Loucy (cell line): Measurements from ENCODE around the gene CPHXL2.
A peak's percentile ranks its signal among the peaks of the same experiment; 100 is the strongest.

Experiments used
- H2AFZ ChIP-seq: fragments of 200-600 bp; sonication (generic); 2 replicates; pipeline ENCODE4 v1.6.0; 2016; ENCODE audit warnings: antibody characterized with exemption, mild to moderate bottlenecking, low read length, moderate library complexity
- H3F3A ChIP-seq: fragments of 200-600 bp; 2 replicates; pipeline ENCODE4 v1.6.0; 2016; ENCODE audit warnings: antibody characterized with exemption, low read depth, mild to moderate bottlenecking
- H3K27me3 ChIP-seq: fragments of 200-600 bp; sonication (generic); 2 replicates; pipeline ENCODE4 v1.6.1; 2014; ENCODE audit warnings: low read length, mild to moderate bottlenecking; ENCODE audit not compliant: insufficient read depth, poor library complexity, severe bottlenecking
- H3K36me3 ChIP-seq: fragments of 200-600 bp; sonication (generic); 2 replicates; pipeline ENCODE4 v1.6.1; 2016; ENCODE audit warnings: low read length; ENCODE audit not compliant: insufficient read depth
- H3K4me1 ChIP-seq: fragments of 200-600 bp; sonication (generic); 2 replicates; pipeline ENCODE4 v1.5.1; 2014; ENCODE audit warnings: low read length, mild to moderate bottlenecking; ENCODE audit not compliant: insufficient read depth, poor library complexity, severe bottlenecking
- H3K4me2 ChIP-seq: fragments of 200-600 bp; sonication (generic); 2 replicates; pipeline ENCODE4 v1.6.0; 2014; ENCODE audit warnings: antibody characterized with exemption, low read length, low read depth, mild to moderate bottlenecking; ENCODE audit not compliant: poor library complexity, severe bottlenecking
- H3K4me3 ChIP-seq: fragments of 200-600 bp; sonication (generic); 2 replicates; pipeline ENCODE4 v1.5.1; 2014; ENCODE audit warnings: low read length, mild to moderate bottlenecking, mixed read lengths; ENCODE audit not compliant: poor library complexity, severe bottlenecking
- H3K79me2 ChIP-seq: fragments of 200-600 bp; sonication (generic); 2 replicates; pipeline ENCODE4 v1.6.1; 2014; ENCODE audit warnings: low read length; ENCODE audit not compliant: insufficient read depth
- H3K9ac ChIP-seq: fragments of 200-600 bp; sonication (generic); 2 replicates; pipeline ENCODE4 v1.6.0; 2014; ENCODE audit warnings: mild to moderate bottlenecking, low read depth, low read length, moderate library complexity; ENCODE audit not compliant: poor library complexity, severe bottlenecking
- H3K9me2 ChIP-seq: fragments of 200-600 bp; sonication (generic); replicated peaks from 2 replicates; pipeline ENCODE4 v1.6.1; 2016; ENCODE audit warnings: low read depth, low read length, mixed read lengths
- H3K9me3 ChIP-seq: fragments of 200-600 bp; sonication (generic); 2 replicates; pipeline ENCODE4 v1.6.1; 2014; ENCODE audit warnings: mild to moderate bottlenecking, antibody characterized with exemption, low read length, low read depth; ENCODE audit not compliant: insufficient read depth
- H4K20me1 ChIP-seq: fragments of 200-600 bp; sonication (generic); 2 replicates; pipeline ENCODE4 v1.6.0; 2014; ENCODE audit warnings: antibody characterized with exemption, low read length, mild to moderate bottlenecking; ENCODE audit not compliant: insufficient read depth, poor library complexity, severe bottlenecking
- CTCF ChIP-seq: fragments of 200-600 bp; sonication (generic); conservative IDR thresholded peaks from 2 replicates; pipeline ENCODE4 v1.5.1; 2014; ENCODE audit warnings: mild to moderate bottlenecking, antibody characterized with exemption, low read length
- EZH2phosphoT487 ChIP-seq: fragments of 200-600 bp; IDR thresholded peaks from 2 replicates; pipeline ENCODE4 v1.6.1; 2018; ENCODE audit warnings: antibody characterized with exemption, mild to moderate bottlenecking, moderate library complexity, borderline replicate concordance

CPHXL2 gene

GRCh38 chr16:75624921-75625334 lies 51.9 kb downstream of the CPHXL2 start:
- H4K20me1 ChIP-seq = peaks cover 5% of the 10 kb centered on the region
- H3K4me1 ChIP-seq = peaks cover 59% of the 10 kb centered on the region
- no peaks in the 10 kb centered on the region for H3K9me2 ChIP-seq
- H3K27me3 ChIP-seq = no peaks in the 10 kb centered on the region
- no peak overlapping the region for H3K4me2 ChIP-seq
- peaks cover 17% of the 10 kb centered on the region for H3F3A ChIP-seq
- no peak overlapping the region for H3K9ac ChIP-seq
- H3K9me3 ChIP-seq = no peaks in the 10 kb centered on the region
- H3K79me2 ChIP-seq = peaks cover 23% of the 10 kb centered on the region; the same call in 1 of the 2 replicates
- no peak overlapping the region for H3K4me3 ChIP-seq
- no peak overlapping the region for H2AFZ ChIP-seq
- peaks cover 35% of the 10 kb centered on the region; the same call in 1 of the 2 replicates for H3K36me3 ChIP-seq
- TF ChIP-seq EZH2phosphoT487 = no peak
- no peak for TF ChIP-seq CTCF

- no peaks in the 10 kb centered on the region for H3K9me3 ChIP-seq
- H3K9ac ChIP-seq = peak within 1 kb of the TSS; percentile 89
- H3K4me2 ChIP-seq = peak within 1 kb of the TSS; percentile 95
- peak within 1 kb of the TSS; percentile 89 for H3K4me3 ChIP-seq
- H2AFZ ChIP-seq = peak within 1 kb of the TSS; percentile 93
- peaks cover 12% of the 10 kb centered on the region for H3F3A ChIP-seq
- H4K20me1 ChIP-seq = peaks cover 5% of the 10 kb centered on the region
- H3K4me1 ChIP-seq = peaks cover 47% of the 10 kb centered on the region
- no peaks in the 10 kb centered on the region for H3K9me2 ChIP-seq
- TF ChIP-seq CTCF (no peak), EZH2phosphoT487 (no peak)
- no peaks in the 10 kb centered on the region for H3K27me3 ChIP-seq
- H3K79me2 ChIP-seq = peaks cover 24% of the 10 kb centered on the region; the same call in 1 of the 2 replicates
- peaks cover 17% of the 10 kb centered on the region; the same call in 1 of the 2 replicates for H3K36me3 ChIP-seq
These were observed 53.8 kb downstream of the CPHXL2 start, which contains the start of gene ADAT1 for GRCh38 chr16:75622761-75623605. Gene ADAT1 (minus strand): TSS chr16:75623281. CDS start chr16:75620799, 2,482 bp downstream.

- H4K20me1 ChIP-seq = no peaks in the 10 kb centered on the region
- no peak overlapping the region for H2AFZ ChIP-seq
- H3K4me2 ChIP-seq = peak overlapping the region; percentile 95
- H3K9me3 ChIP-seq = no peaks in the 10 kb centered on the region
- H3K36me3 ChIP-seq = peaks cover 13% of the 10 kb centered on the region; the same call in 1 of the 2 replicates
- H3K4me3 ChIP-seq = peak overlapping the region; percentile 89
- no peaks in the 10 kb centered on the region for H3K9me2 ChIP-seq
- H3K4me1 ChIP-seq = peaks cover 29% of the 10 kb centered on the region
- H3K9ac ChIP-seq = peak overlapping the region; percentile 89
- no peaks in the 10 kb centered on the region for H3F3A ChIP-seq
- peaks cover 24% of the 10 kb centered on the region; the same call in 1 of the 2 replicates for H3K79me2 ChIP-seq
- no peaks in the 10 kb centered on the region for H3K27me3 ChIP-seq
- TF ChIP-seq EZH2phosphoT487 (no peak), CTCF (peak; percentile 77)
These were observed 55.7 kb downstream of the CPHXL2 start for GRCh38 chr16:75621170-75621477.
